HG03378 (cell line): Measurements from ENCODE around the gene SPACA7.

Experiments used
- ATAC-seq: cut with Tn5 transposase; IDR thresholded peaks from one replicate; pipeline ENCODE4 v1.9.1; 2021; ENCODE audit warnings: mild to moderate bottlenecking, moderate library complexity; ENCODE audit not compliant: unreplicated experiment

Gene SPACA7

GRCh38 chr13:112462408-112462807, 86.3 kb downstream of the SPACA7 start:
- ATAC-seq = no peak

DNA sequence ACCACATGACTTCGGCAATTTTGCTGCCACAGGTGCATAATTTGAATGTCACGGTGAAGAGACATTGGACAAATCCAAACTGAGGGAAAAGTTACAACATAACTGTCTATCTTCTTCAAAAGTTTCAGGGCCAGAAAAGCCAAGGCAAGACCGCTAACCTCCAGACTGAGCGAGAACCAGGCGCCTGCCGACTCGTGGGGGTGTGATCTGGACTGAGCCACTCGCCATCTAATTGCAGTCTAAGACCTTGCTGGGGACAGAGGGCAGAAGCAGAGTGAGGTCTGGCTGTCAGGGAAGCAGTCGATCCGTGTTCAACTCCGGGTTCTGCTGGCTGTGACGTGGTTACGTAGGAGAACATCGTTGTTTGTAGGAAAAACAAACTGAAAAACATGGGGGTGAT, 88.6 kb downstream of the SPACA7 start:
- no peak for ATAC-seq

DNA sequence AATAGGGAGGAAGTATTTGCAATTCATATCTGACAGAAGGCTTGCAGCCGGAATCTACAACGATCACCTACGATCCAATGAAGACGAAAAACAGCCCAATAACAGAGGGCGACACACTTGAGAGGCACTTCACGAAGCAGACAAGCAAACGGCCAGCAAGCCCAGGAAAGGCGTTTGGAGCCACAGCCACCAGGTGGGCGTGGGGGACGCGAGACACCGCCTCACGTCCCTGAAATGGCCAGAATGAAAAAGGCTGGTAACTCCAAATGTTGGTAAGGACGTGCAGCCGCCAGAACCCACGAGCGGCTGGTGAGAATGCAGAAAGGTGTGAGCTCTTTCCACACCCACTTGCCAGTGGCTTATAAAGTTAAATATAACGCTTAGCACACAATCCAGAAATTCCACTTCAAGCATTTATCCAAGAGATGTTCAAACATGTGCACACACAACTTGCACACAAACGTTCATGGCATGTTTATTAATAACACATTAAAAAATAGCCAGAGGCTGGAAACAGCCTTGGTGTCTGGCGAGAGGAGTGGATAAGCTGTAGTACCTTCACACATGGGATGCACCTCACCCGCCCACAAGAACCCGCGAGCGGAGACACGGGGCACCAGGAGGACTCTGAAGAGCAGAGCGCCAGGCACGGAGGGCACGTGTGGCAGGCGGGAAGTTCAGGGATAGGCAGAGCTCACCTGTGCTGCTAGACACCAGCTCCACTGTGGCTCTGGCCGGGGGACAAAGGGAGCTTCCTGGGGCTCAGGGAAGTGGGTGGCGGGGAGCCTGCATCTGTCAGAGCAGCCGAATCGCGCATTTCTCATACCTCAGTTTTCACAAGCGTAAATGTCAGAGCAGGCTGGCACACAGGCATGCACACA, 89.3 kb downstream of the SPACA7 start:
- no peak for ATAC-seq

DNA sequence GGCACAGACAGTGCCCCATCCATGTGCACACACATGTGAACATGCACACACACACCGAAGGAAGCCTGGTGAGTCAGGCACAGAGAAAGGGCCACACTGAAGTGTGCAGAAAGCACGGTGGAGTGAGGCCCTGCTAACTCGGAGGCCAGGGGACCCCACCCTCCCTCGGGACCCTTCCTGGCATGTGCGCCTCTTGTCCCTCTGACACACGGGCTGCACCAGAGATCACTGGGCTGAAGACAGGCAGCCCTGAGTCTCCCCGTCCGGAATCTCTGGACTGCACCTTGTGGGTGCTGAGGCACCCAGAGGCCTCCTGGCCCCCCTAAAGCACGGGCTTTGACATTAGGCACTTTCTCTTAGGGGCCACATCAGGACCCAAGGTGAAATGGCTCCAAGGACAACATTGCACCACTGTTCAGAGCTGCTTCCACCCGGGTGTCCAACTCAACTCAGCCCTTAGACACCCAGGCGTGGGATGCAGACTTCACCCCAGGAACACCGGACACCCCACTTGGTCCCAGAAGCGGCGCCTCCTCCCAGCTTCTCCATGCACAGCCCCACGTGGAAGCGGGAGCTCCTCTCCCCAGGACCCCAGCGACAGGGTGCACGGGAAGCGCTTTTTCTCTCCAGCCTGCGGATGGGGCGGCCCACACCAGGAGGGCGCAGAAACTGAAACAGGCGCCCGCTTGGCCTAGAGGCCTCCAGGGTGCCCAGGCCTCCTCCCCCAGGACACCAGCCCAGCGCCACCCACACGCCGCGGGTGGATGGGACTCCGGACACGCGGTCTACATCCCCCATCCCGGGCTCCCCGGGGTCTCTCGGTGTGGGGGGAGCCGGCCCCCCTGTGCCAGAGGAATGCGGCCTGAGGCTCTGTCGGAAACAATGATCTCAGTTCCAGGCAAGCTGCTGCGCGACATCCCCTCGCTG, 90.2 kb downstream of the SPACA7 start:
- ATAC-seq = no peak

GRCh38 chr13:112467236-112467635, 91.1 kb downstream of the SPACA7 start:
- ATAC-seq = no peak

DNA sequence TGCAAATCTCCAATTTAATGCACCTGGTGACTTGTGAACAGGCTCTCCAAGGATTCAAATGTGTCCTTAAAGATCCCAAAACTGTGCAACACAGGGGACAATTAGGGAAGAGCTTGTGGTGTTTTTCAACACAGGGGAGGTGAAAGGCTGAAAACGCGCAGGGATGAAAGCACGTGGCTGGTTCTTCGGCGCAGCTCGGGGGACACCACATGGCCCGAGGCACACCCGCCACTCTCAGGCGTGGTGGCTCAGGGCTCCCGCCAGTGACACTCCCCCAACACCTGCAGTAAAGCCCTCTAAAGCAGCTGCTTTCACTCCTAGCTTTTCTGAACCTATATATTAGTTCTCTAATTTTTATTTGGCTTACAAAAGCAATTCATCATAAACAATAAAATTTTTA, 91.9 kb downstream of the SPACA7 start:
- ATAC-seq = no peak

GRCh38 chr13:112469071-112469745, 93.1 kb downstream of the SPACA7 start:
- no peak for ATAC-seq

GRCh38 chr13:112473818-112474217, 97.7 kb downstream of the SPACA7 start:
- no peak for ATAC-seq

DNA sequence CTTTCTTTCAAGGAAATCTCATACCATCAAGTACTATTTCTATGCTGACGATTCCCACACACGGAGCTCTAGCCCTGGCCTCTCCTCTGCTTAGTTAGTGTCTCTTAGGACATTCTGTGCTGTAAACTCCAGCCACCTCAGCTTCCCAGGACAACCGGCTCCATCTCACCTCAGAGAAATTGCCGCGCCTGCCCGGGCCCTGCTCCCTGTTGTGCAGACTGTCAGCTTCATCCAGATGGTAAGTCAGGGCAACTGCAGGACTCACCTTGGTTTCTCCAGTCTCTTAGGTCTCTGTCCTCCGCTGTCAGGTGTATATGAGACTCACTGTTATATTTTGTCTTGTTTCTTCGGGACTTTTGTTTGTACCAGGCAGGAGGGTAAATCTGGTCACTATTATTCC, 98.7 kb downstream of the SPACA7 start:
- ATAC-seq = no peak

DNA sequence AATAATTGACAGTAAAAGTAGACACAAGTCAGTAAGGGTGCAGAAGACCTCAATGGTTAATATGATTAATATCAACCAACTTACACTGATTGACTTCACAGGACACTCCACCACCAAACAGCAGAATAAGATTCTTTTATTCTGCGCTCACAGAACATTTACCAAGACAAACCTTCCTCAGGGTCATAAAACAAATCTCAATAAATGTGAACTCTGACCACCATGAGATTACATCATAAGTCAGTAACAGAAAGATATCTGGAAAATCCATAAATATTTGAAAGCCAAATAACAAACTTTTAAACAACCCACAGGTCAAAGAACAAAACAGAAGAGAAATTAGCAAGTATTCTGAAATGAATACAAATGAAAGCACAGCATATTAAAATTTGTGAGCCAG, 99.7 kb downstream of the SPACA7 start:
- ATAC-seq = no peak

DNA sequence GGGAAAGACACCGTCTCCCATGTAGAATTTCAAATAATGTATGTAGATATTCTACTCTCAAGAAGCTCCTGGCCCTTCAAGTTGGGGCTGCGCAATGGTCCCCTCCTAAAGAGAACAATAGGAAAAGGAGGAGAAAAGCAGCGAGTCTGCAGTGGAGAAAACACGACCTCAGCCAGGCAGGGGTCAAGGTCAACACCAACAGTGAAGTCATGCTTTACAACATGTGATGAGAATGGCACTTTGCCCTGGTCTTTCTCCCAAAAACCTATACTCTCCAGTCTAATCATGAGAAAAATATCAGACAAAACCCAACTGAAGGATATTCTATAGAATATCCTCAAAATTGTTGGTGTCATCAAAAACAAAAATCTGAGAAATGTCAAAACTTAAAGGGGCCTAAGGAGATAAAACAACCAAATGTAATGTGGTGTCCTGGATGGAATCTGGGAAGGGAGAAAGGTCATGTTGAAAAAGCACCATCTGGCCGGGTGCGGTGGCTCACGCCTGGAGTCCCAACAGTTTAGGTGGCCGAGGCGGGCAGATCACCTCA, 101.0 kb downstream of the SPACA7 start:
- ATAC-seq = no peak

DNA sequence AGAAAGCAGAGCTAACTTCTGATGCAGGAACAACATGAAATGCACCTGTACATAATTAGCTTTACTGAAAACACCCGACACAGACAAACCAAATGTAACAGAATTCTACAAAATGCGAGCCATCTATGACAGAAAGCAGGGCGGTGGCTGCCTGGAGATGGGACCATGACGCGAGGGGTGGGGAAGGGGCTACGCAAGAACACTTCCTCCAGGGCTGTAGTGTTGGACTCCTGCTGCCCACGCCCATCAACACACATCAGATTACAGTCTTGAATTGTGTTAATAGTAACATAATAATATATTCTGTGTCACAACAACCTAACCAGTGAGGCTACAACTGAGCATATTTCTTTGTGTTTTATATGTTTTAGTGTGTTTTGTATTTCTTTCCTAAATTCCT, 103.2 kb downstream of the SPACA7 start:
- no peak for ATAC-seq

- ATAC-seq = no peak
These were observed 105.3 kb downstream of the SPACA7 start for GRCh38 chr13:112481458-112481857.

DNA sequence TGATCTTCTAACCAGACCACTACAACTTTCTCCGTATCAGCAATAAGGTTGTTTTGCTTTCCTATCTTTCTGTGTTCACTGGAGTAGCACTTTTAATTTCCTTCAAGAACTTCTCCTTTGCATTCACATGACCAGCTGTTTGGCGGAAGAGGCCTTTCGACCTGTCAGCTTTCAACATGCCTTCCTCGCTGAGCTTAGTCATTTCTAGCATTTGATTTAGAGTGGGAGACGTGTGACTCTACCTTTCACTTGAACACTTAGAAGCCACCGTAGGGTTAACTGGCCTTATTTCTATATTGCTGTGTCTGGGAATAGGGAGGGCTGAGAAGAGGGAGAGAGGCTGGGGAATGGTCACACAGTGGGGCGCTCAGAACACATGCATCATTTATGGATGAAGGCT, 107.1 kb downstream of the SPACA7 start:
- no peak for ATAC-seq
